GM12878 (cell line): ENCODE measurements around the gene SHOC2. TPM values are rescaled to one million over a fixed set of nuclear protein-coding genes. Genes with fewer than 3 reads are reported as not detected.
A peak's percentile ranks its signal among the peaks of the same experiment; 100 is the strongest.

Experiments used
- ATAC-seq: fragments of 200-7000 bp; cut with Tn5 transposase; 3 replicates; pipeline ENCODE4 v1.9.1; 2020; ENCODE audit warnings: mild to moderate bottlenecking, moderate library complexity
- BruUV-seq: library from RNA; stranded (reverse); fragments of 400-500 nt; replicated peaks from 2 replicates; lab custom pipeline; 2021; lab: Mats Ljungman, UMichigan
- CTCF ChIA-PET: fragments of 300-600 bp; sonication (Branson Sonifier 250); formaldehyde crosslinking; extraction: SDS; loops from one replicate; lab custom pipeline; 2021; ENCODE audit warnings: inconsistent platforms; lab: Yijun Ruan, JAX
- POLR2A ChIA-PET: fragments of 350-600 bp; formaldehyde crosslinking; extraction: SDS; loops from one replicate; lab custom pipeline; 2021; ENCODE audit warnings: inconsistent platforms; lab: Charles Lee
- RAD21 ChIA-PET: fragments of 300-600 bp; sonication (Branson Sonifier 250); formaldehyde crosslinking; loops from one replicate; lab custom pipeline; 2023; ENCODE audit warnings: antibody characterized with exemption; ENCODE audit not compliant: unreplicated experiment; lab: Charles Lee
- SMC1A ChIA-PET: fragments of 300-600 bp; sonication (Branson Sonifier 250); formaldehyde crosslinking; loops from one replicate; lab custom pipeline; 2023; ENCODE audit not compliant: unreplicated experiment, uncharacterized antibody; lab: Charles Lee
- DNase-seq: peaks from one replicate; pipeline ENCODE4 v3.0.0-alpha.2; 2011; ENCODE audit warnings: low read depth, low spot score
- FAIRE-seq: peaks from 3 replicates; lab custom pipeline; 2011; peaks lifted over from hg19 to GRCh38; lab: Jason Lieb, UNC
- H2AFZ ChIP-seq: 2 replicates; pipeline ENCODE4 v1.6.0; 2011; ENCODE audit warnings: low read depth, low read length, control low read depth; ENCODE audit not compliant: control insufficient read depth
- H3K27ac ChIP-seq: 2 replicates; pipeline ENCODE4 v1.5.1; 2011; ENCODE audit warnings: control low read depth; ENCODE audit not compliant: control insufficient read depth, insufficient read depth
- H3K27me3 ChIP-seq, 2 experiments: replicated peaks in 1 of 2; 2 replicates each; pipeline versions ENCODE4 v1.6.0 to v1.6.1; 2011; ENCODE audit warnings: low read length in 1 of 2; ENCODE audit not compliant: control insufficient read depth in 2 of 2, insufficient read depth in 2 of 2
- H3K36me3 ChIP-seq, 2 experiments: 2 replicates each; pipeline ENCODE4 v1.5.1; 2011; ENCODE audit warnings: low read length in 1 of 2; ENCODE audit not compliant: control insufficient read depth in 2 of 2, insufficient read depth in 2 of 2
- H3K4me1 ChIP-seq: 2 replicates; pipeline ENCODE4 v1.6.1; 2011; ENCODE audit warnings: mild to moderate bottlenecking, low read length, moderate library complexity, mixed read lengths; ENCODE audit not compliant: control insufficient read depth, insufficient read depth
- H3K4me2 ChIP-seq: 2 replicates; pipeline ENCODE4 v1.6.0; 2011; ENCODE audit warnings: control low read depth; ENCODE audit not compliant: control insufficient read depth, insufficient read depth
- H3K4me3 ChIP-seq: fragments of 200-600 bp; sonication (generic); 2 replicates; pipeline ENCODE4 v1.5.1; 2016
- H3K79me2 ChIP-seq: 2 replicates; pipeline ENCODE4 v1.6.0; 2011; ENCODE audit warnings: low read length; ENCODE audit not compliant: control insufficient read depth, insufficient read depth
- H3K9ac ChIP-seq: 2 replicates; pipeline ENCODE4 v1.8.0; 2011; ENCODE audit warnings: low read length, control low read depth, mixed read lengths; ENCODE audit not compliant: control insufficient read depth, insufficient read depth
- H3K9me3 ChIP-seq: replicated peaks from 3 replicates; pipeline ENCODE4 v1.5.1; 2011; ENCODE audit warnings: mild to moderate bottlenecking, low read length; ENCODE audit not compliant: control insufficient read depth, insufficient read depth
- H4K20me1 ChIP-seq: 2 replicates; pipeline ENCODE4 v1.6.0; 2011; ENCODE audit not compliant: control insufficient read depth, insufficient read depth
- CTCF ChIP-seq, 3 experiments: IDR thresholded peaks in 2 of 3; conservative IDR thresholded peaks in 1 of 3; 2 replicates each; pipeline ENCODE4 v1.5.1; 2011; ENCODE audit warnings: low read depth in 3 of 3, low read length in 3 of 3, mild to moderate bottlenecking in 3 of 3, control low read depth in 2 of 3, moderate library complexity in 2 of 3, inconsistent platforms in 1 of 3, mixed read lengths in 1 of 3; ENCODE audit not compliant: control insufficient read depth in 2 of 3, insufficient read depth in 1 of 3; ENCODE audit errors: extremely low read depth in 1 of 3
- ELK1 ChIP-seq: IDR thresholded peaks from 2 replicates; pipeline ENCODE4 v1.6.1; 2012; ENCODE audit warnings: low read depth, low read length, improper control_type of control experiment
- FOXK2 ChIP-seq: fragments of 450-650 bp; IDR thresholded peaks from 2 replicates; pipeline ENCODE4 v1.6.1; 2017; ENCODE audit warnings: mild to moderate bottlenecking, moderate library complexity
- HCFC1 ChIP-seq: fragments of 150-350 bp; IDR thresholded peaks from 2 replicates; pipeline ENCODE4 v1.6.1; 2014; ENCODE audit warnings: low read length
- RCOR1 ChIP-seq: conservative IDR thresholded peaks from 2 replicates; pipeline ENCODE4 v1.6.1; 2012; ENCODE audit warnings: low read depth, low read length, improper control_type of control experiment
- RFX5 ChIP-seq: IDR thresholded peaks from 2 replicates; pipeline ENCODE4 v1.6.1; 2011; ENCODE audit warnings: low read depth, low read length, improper control_type of control experiment
- SUZ12 ChIP-seq: fragments of 200-600 bp; sonication (generic); IDR thresholded peaks from one replicate; pipeline ENCODE4 v1.6.1; 2018; ENCODE audit warnings: antibody characterized with exemption, mild to moderate bottlenecking; ENCODE audit not compliant: unreplicated experiment
- ZZZ3 ChIP-seq: IDR thresholded peaks from 2 replicates; pipeline ENCODE4 v1.6.1; 2011; ENCODE audit warnings: low read depth; ENCODE audit not compliant: control insufficient read depth, insufficient read length
- in situ Hi-C: fragments of 300-500 bp; cut with MboI; formaldehyde crosslinking; loops from 9 replicates; pipeline ENCODE4 v1.14.3; 2018; ENCODE audit warnings: mixed read lengths
- intact Hi-C: fragments of 100-400 bp; cut with micrococcal nuclease; formaldehyde crosslinking; loops from one replicate; pipeline ENCODE4 v1.14.2; 2022; ENCODE audit not compliant: unreplicated experiment
- polyA plus RNA-seq, 11 experiments: library from polyadenylated mRNA; depleted of rRNA in 4 of 11; unstranded in 6 of 11; stranded (reverse) in 5 of 11; fragments of >200 nt; fragmentation: Nextera tagmentation in 4 of 11; fragmentation: Illumina TruSeq in 1 of 11; extraction: Ambion mirVana in 4 of 11; extraction: Trizol in 1 of 11; gene quantifications; 1 replicate in 1 of 11; 2 replicates in 10 of 11; pipeline versions ENCODE4 v1.2.1 to v1.2.3, GENCODE V29; 2011 to 2016; ENCODE audit warnings: inconsistent platforms in 2 of 11, missing spikeins in 2 of 11, low read depth in 1 of 11
- total RNA-seq, 4 experiments: library from RNA; depleted of rRNA in 3 of 4; stranded (reverse); fragments of >200 nt in 3 of 4; fragmentation: Illumina TruSeq in 1 of 4; extraction: Trizol in 1 of 4; gene quantifications; 2 replicates each; pipeline versions ENCODE4 v1.2.1 to v1.2.3, GENCODE V29; 2013 to 2021

Gene SHOC2
- total and polyA plus RNA-seq, 10 of the 15 experiments (the other 5 are each of a cell fraction or from before 2014, with no cell fraction given) = 24.8 to 65.3 (median 42.6) TPM

GRCh38 chr10:111037858-111038257 lies 118.5 kb downstream of the SHOC2 start:
- no peak overlapping the region for H3K9ac ChIP-seq
- ChIA-PET CTCF (interaction anchor here (1.2 kb wide), 1 partner anchor 13 kb away, joined by 3 read pairs; no protein-coding TSS in a partner anchor), POLR2A (interaction anchor here (1.0 kb wide), 1 partner anchor 15 kb away, joined by 3 read pairs; no protein-coding TSS in a partner anchor), SMC1A (no interaction called here), RAD21 (no interaction called here)
- no peaks in the 10 kb centered on the region for H3K27me3 ChIP-seq
- H3K4me2 ChIP-seq = no peak overlapping the region
- TF ChIP-seq RCOR1 (no peak), FOXK2 (no peak), HCFC1 (no peak), SUZ12 (no peak), RFX5 (no peak), CTCF (IDR thresholded peaks at IDR 0.05 in 2 of 3, conservative IDR thresholded peaks at IDR 0.05 in 1 of 3; ENCODE audit: control insufficient read depth in 2 of 3, extremely low read depth in 1 of 3, insufficient read depth in 1 of 3, low read depth in 3 of 3, low read length in 3 of 3) (0 out of 6 replicates have a peak, but pooled peaks of 1 of the 3 experiments have one; percentile 14), ELK1 (no peak), ZZZ3 (no peak)
- FAIRE-seq (no peak), ATAC-seq (peak; percentile 47; the same call in 1 of the 3 replicates), DNase-seq (no peak)
- no peaks in the 10 kb centered on the region for H3K4me1 ChIP-seq
- intact Hi-C loops = no loop called here
- no peak overlapping the region for H3K4me3 ChIP-seq
- in situ Hi-C loops = no loop called here
- H4K20me1 ChIP-seq = no peaks in the 10 kb centered on the region
- H3K27ac ChIP-seq = no peak overlapping the region
- peaks cover 3% of the 10 kb centered on the region; the same call in 1 of the 3 replicates for H3K9me3 ChIP-seq
- no peaks in the 10 kb centered on the region for H3K36me3 ChIP-seq
- no peak overlapping the region for H2AFZ ChIP-seq
- BruUV-seq = no TSS peak
- no peaks in the 10 kb centered on the region for H3K79me2 ChIP-seq
